Transverse colon (tissue), 4 donors: ENCODE data around the gene ACSL1.

ENCODE experiments used
- POLR2A ChIP-seq: fragments of 450-650 bp; IDR thresholded peaks from one replicate; pipeline ENCODE4 v1.6.1; 2016; ENCODE audit warnings: antibody characterized with exemption, mild to moderate bottlenecking, moderate library complexity
- POLR2AphosphoS5 ChIP-seq, 3 donors: sonication (generic); formaldehyde crosslinking; IDR thresholded peaks; one replicate each; pipeline ENCODE4 v1.6.1; 2016; ENCODE audit warnings: antibody characterized with exemption in 3 of 3
- TF ChIP-seq, protein P1 (sequence below), 5 experiments: fragments of 200-600 bp in 3 of 5; fragments of 450-650 bp in 2 of 5; sonication (generic) in 3 of 5; IDR thresholded peaks; 1 replicate in 2 of 5; 2 replicates in 3 of 5; pipeline ENCODE4 v1.5.1; 2016 to 2017; ENCODE audit warnings: antibody characterized with exemption in 5 of 5, inconsistent platforms in 3 of 5, mild to moderate bottlenecking in 2 of 5, moderate library complexity in 1 of 5

DNA sequence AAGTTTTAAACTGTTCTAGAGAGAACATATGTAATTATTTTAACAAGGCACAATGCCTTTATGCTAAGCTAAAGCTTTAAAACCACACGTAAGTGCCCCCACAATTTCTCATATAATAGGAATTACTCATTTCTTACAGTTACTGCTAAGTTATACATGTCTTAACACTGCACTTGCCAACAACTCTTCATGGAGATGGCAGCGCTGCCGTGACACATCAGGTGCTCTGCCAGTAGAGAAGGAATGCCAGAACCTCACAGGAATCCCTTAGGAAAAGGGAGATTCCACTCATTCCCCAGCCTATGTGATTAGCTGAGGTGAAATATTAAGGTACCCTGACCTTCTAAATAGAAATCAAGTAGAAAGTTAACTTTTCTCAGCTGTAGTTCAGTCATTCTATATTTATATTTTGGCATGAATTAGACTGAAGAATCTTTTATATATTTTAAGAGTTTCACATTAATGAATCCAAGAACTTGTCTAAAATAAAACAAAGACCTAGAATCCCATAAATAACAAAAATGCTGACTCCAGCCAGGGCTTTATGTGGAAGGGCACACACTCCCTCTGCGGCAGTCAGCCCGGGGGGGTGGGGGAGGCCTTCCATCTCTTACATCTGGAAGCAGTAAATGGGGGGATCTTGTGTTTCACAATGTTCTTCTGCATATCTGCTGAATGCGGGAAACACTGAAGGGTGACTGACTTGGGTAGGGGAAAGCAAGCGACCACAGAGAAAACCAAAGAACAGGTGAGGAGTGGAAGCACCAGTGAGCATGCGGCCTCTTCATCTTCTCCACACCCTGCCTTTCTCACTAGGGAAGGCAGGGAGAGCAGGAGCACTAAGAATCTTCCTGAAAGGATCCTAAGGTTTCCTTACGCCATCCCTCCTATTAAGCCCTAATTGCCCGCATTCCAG, 23.7 kb downstream of the ACSL1 start:
- TF ChIP-seq POLR2A (no peak), POLR2AphosphoS5 (IDR thresholded peaks at IDR 0.05) (no peak)
- TF ChIP-seq, protein P1, sequence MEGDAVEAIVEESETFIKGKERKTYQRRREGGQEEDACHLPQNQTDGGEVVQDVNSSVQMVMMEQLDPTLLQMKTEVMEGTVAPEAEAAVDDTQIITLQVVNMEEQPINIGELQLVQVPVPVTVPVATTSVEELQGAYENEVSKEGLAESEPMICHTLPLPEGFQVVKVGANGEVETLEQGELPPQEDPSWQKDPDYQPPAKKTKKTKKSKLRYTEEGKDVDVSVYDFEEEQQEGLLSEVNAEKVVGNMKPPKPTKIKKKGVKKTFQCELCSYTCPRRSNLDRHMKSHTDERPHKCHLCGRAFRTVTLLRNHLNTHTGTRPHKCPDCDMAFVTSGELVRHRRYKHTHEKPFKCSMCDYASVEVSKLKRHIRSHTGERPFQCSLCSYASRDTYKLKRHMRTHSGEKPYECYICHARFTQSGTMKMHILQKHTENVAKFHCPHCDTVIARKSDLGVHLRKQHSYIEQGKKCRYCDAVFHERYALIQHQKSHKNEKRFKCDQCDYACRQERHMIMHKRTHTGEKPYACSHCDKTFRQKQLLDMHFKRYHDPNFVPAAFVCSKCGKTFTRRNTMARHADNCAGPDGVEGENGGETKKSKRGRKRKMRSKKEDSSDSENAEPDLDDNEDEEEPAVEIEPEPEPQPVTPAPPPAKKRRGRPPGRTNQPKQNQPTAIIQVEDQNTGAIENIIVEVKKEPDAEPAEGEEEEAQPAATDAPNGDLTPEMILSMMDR (IDR thresholded peaks at IDR 0.05), result no peak
